Gastrocnemius medialis (tissue), 4 donors: ENCODE results near the gene TMEM168. TPM values are rescaled to one million over a fixed set of nuclear protein-coding genes. Genes with fewer than 3 reads are reported as not detected.
"Not testable (repeated sequence)": the region's sequence is repeated elsewhere in the genome, so short reads cannot be mapped to it uniquely, and the experiment has no call there.

Source experiments
- ATAC-seq, 2 donors: fragments of 150-250 bp; one replicate each; pipeline ENCODE4 v1.9.1; 2016
- DNase-seq, 2 donors: peaks; one replicate each; pipeline ENCODE4 v3.0.0-alpha.2; 2019
- H3K27ac ChIP-seq, 4 donors: fragments of 200-600 bp; sonication (generic); 1 replicate in 1 of 4; 2 replicates in 3 of 4; pipeline ENCODE4 v1.5.1; 2016 to 2018; ENCODE audit warnings: mild to moderate bottlenecking in 2 of 4, moderate library complexity in 1 of 4
- H3K27me3 ChIP-seq, 3 donors: fragments of 200-600 bp; sonication (generic) in 2 of 3; 1 replicate in 1 of 3; 2 replicates in 2 of 3; pipeline versions ENCODE4 v1.5.1 to v1.6.0; 2016 to 2019; ENCODE audit warnings: mild to moderate bottlenecking in 1 of 3, moderate library complexity in 1 of 3
- H3K36me3 ChIP-seq, 2 donors: fragments of 200-600 bp; sonication (generic) in 1 of 2; one replicate each; pipeline ENCODE4 v1.5.1; 2017 to 2018
- H3K4me1 ChIP-seq, 2 donors: fragments of 200-600 bp; sonication (generic) in 1 of 2; one replicate each; pipeline ENCODE4 v1.5.1; 2016 to 2017; ENCODE audit warnings: mild to moderate bottlenecking in 2 of 2
- H3K4me3 ChIP-seq, 4 donors: fragments of 200-600 bp; sonication (generic) in 3 of 4; 1 replicate in 1 of 4; 2 replicates in 3 of 4; pipeline ENCODE4 v1.5.1; 2016 to 2019; ENCODE audit warnings: mild to moderate bottlenecking in 2 of 4
- H3K9me3 ChIP-seq, 3 donors: fragments of 200-600 bp; sonication (generic) in 2 of 3; 1 replicate in 1 of 3; 2 replicates in 2 of 3; pipeline ENCODE4 v1.5.1; 2016 to 2019
- CTCF ChIP-seq, 5 experiments: fragments of 450-650 bp in 3 of 5; fragments of 200-600 bp in 2 of 5; sonication (generic) in 2 of 5; IDR thresholded peaks in 4 of 5; conservative IDR thresholded peaks in 1 of 5; 1 replicate in 4 of 5; 2 replicates in 1 of 5; pipeline ENCODE4 v1.5.1; 2016 to 2019; ENCODE audit warnings: antibody characterized with exemption in 5 of 5, mild to moderate bottlenecking in 3 of 5, moderate library complexity in 3 of 5
- POLR2A ChIP-seq, 2 donors: fragments of 450-650 bp; IDR thresholded peaks; one replicate each; pipeline ENCODE4 v1.6.1; 2017; ENCODE audit warnings: antibody characterized with exemption in 2 of 2, mild to moderate bottlenecking in 2 of 2, moderate library complexity in 2 of 2
- in situ Hi-C, 4 donors: fragments of 200-750 bp; cut with MboI; loops; one replicate each; pipeline versions ENCODE4 v1.15.0 to v1.8.0; 2017; ENCODE audit warnings: low sequenced_read_pairs in 4 of 4
- intact Hi-C: fragments of 100-400 bp; cut with DNase I; formaldehyde crosslinking; loops from one replicate; pipeline ENCODE4 v1.15.1; 2023; ENCODE audit warnings: low total_unique reads
- total RNA-seq, 4 donors: library from RNA; depleted of rRNA; stranded (reverse); fragments of >200 nt; gene quantifications; one replicate each; pipeline versions ENCODE4 v1.1.0 to v1.2.3, GENCODE V29; 2016

Gene TMEM168
- total RNA-seq, 4 donors from 2014 or later = 6.0 to 10.9 (median 6.2) TPM

DNA sequence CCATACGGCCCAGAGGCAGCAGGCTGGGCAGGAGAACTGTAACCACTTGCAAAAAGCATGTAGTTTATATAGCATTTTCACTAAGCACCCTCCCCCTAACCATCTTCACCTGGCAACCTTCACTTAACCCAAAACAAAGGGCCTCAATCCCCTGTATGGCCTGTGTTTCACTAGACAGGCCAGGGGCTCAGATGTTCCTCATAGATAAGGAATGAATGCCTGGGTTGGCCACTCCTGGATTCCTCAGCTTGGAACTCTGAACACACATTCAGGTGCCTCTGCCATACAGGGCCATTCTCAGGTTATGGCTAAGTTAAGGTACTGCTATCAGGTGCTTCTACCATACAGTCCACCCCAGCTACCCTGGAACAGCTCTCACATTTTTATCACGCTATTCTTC lies 10.3 kb upstream of the TMEM168 start:
- ATAC-seq (no peak), DNase-seq (no peak)
- H3K4me1 ChIP-seq = no peaks in the 10 kb centered on the region
- H3K27me3 ChIP-seq = no peaks in the 10 kb centered on the region
- H3K4me3 ChIP-seq = no peak overlapping the region
- in situ Hi-C loops = no loop called here
- H3K9me3 ChIP-seq = no peaks in the 10 kb centered on the region
- intact Hi-C loops = no loop called here
- TF ChIP-seq POLR2A (IDR thresholded peaks at IDR 0.05) (no peak), CTCF (IDR thresholded peaks at IDR 0.05 in 4 of 5, conservative IDR thresholded peaks at IDR 0.05 in 1 of 5) (no peak)
- H3K27ac ChIP-seq = no peak overlapping the region
- H3K36me3 ChIP-seq = no peaks in the 10 kb centered on the region

GRCh38 chr7:112799448-112800120 lies 9.4 kb upstream of the TMEM168 start:
- no peak overlapping the region for H3K4me3 ChIP-seq
- ATAC-seq (no peak), DNase-seq (no peak)
- no peaks in the 10 kb centered on the region for H3K4me1 ChIP-seq
- H3K36me3 ChIP-seq = no peaks in the 10 kb centered on the region
- H3K27ac ChIP-seq = no peak overlapping the region
- TF ChIP-seq POLR2A (IDR thresholded peaks at IDR 0.05) = no peak
- no peak for TF ChIP-seq CTCF (IDR thresholded peaks at IDR 0.05 in 4 of 5, conservative IDR thresholded peaks at IDR 0.05 in 1 of 5)
- in situ Hi-C loops = no loop called here
- H3K9me3 ChIP-seq = no peaks in the 10 kb centered on the region
- H3K27me3 ChIP-seq = no peaks in the 10 kb centered on the region
- intact Hi-C loops = no loop called here

DNA sequence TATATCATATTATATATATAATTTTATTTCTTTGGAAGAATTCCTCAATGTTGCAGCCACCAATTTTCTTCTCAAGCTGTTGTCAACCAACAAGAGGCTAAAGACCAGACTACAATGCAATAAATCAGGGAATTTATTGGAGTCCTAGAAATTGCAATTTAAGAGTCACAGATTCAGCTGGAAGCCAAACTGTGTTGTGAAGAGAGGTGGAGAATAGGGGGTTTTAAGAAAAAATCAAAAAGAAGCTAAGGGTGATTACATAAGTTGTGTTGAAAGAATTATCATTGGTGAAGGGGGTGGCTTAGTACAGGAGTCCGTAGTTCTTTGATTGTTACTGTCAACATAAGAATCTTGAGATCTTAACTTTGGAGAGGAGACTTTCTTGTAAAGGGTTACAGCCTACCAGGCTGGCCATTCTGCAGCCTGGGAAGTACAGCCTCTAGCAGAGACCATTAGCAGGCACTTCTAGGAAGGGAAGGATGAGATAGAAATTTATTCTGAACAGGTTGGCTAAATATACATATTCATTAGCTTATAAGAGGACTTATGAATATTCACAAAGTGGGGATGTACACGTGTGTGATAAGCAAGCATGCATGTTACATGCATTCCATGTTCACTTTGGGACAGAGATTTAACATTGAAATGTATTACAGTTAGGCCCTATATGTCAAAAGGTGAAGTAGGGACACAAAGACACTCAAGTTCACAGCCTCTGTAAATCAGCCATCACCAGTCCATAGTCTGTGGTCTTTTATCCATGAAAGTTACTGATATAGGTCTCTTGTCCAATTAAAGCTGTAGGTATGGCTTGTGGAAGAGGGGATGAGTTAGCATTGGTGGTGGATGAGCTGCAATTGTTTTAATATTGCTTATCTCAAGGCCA lies 8.3 kb upstream of the TMEM168 start:
- DNase-seq = no peak
- Histone ChIP-seq H3K4me3 (no peak overlapping the region), H3K9me3 (no peaks in the 10 kb centered on the region), H3K27ac (no peak overlapping the region), H3K4me1 (no peaks in the 10 kb centered on the region), H3K36me3 (no peaks in the 10 kb centered on the region), H3K27me3 (no peaks in the 10 kb centered on the region)
- intact Hi-C loops = no loop called here
- no peak for ATAC-seq
- in situ Hi-C loops = no loop called here
- no peak for TF ChIP-seq POLR2A (IDR thresholded peaks at IDR 0.05)
- no peak for TF ChIP-seq CTCF (IDR thresholded peaks at IDR 0.05 in 4 of 5, conservative IDR thresholded peaks at IDR 0.05 in 1 of 5)

DNA sequence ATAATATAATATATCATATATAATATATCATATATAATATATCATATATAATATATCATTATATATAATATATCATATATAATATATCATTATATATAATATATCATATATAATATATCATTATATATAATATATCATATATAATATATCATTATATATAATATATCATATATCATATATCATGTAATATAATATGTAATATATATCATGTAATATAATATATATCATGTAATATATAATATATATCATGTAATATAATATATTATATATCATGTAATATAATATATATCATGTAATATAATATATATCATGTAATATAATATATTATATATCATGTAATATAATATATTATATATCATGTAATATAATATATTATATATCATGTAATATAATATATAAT lies 6.4 kb upstream of the TMEM168 start:
- ATAC-seq, H3K4me1 ChIP-seq, H3K9me3 ChIP-seq, H3K27me3 ChIP-seq, DNase-seq, H3K27ac ChIP-seq, in situ Hi-C loops, intact Hi-C loops, H3K36me3 ChIP-seq, H3K4me3 ChIP-seq: not testable (repeated sequence)

- ATAC-seq (no peak), DNase-seq (no peak)
- Histone ChIP-seq H3K4me3 (no peak overlapping the region), H3K27ac (no peak overlapping the region), H3K36me3 (no peaks in the 10 kb centered on the region), H3K4me1 (peaks cover 8 to 20% of the 10 kb centered on the region in 2 donors), H3K9me3 (no peaks in the 10 kb centered on the region), H3K27me3 (no peaks in the 10 kb centered on the region)
- in situ Hi-C loops (no loop called here), intact Hi-C loops (loop anchor here (5.0 kb wide), 2 partner anchors 150 to 325 kb away; partner anchors contain the start of gene SMIM30)
- TF ChIP-seq POLR2A (IDR thresholded peaks at IDR 0.05) = no peak
Observed at GRCh38 chr7:112792441-112792840, 2.2 kb upstream of the TMEM168 start.
